Frontal cortex (tissue), 4 donors: ENCODE data around the gene SPINK9. TPM values are rescaled to one million over a fixed set of nuclear protein-coding genes. Genes with fewer than 3 reads are reported as not detected.
"Not testable (repeated sequence)": the region's sequence is repeated elsewhere in the genome, so short reads cannot be mapped to it uniquely, and the experiment has no call there.

Experiments used
- DNase-seq, 2 donors: peaks; one replicate each; pipeline ENCODE4 v3.0.0; 2012; ENCODE audit warnings: low spot score in 2 of 2
- FAIRE-seq: peaks from 2 replicates; lab custom pipeline; 2012; peaks lifted over from hg19 to GRCh38; lab: Jason Lieb, UNC
- total RNA-seq: library from RNA; depleted of rRNA; stranded (reverse); fragments of >200 nt; gene quantifications from one replicate; pipeline ENCODE4 v1.2.3, GENCODE V29; 2014
- donor health status: control.
- donor health status: control.
- donor health status: control.

The SPINK9 gene, protein sequence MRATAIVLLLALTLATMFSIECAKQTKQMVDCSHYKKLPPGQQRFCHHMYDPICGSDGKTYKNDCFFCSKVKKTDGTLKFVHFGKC
- not detected for total RNA-seq

DNA sequence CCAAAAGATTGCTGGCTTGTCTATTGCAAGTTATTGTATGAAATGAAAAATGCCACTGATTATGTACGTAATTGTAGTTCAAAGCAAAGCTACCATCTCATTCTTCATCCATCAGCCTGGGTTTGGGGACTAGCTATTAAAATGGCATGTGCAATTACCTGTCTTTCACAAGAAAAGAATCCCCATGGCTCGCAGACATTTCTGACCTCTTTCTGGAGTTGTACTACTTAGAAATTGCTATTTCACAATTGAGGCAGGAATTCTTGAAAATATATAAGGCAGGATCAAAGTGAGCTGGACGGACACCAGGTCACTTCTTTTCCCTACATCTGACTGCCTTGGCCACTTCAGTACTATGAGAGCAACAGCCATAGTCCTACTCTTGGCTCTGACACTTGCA, at the start of gene SPINK9:
Gene SPINK9, plus strand, starts transcription at position 301 of the 400 bp plus-strand sequence. Its CDS starts 55 bp downstream, at position 356.
- DNase-seq: no peak
- no peak for FAIRE-seq

DNA sequence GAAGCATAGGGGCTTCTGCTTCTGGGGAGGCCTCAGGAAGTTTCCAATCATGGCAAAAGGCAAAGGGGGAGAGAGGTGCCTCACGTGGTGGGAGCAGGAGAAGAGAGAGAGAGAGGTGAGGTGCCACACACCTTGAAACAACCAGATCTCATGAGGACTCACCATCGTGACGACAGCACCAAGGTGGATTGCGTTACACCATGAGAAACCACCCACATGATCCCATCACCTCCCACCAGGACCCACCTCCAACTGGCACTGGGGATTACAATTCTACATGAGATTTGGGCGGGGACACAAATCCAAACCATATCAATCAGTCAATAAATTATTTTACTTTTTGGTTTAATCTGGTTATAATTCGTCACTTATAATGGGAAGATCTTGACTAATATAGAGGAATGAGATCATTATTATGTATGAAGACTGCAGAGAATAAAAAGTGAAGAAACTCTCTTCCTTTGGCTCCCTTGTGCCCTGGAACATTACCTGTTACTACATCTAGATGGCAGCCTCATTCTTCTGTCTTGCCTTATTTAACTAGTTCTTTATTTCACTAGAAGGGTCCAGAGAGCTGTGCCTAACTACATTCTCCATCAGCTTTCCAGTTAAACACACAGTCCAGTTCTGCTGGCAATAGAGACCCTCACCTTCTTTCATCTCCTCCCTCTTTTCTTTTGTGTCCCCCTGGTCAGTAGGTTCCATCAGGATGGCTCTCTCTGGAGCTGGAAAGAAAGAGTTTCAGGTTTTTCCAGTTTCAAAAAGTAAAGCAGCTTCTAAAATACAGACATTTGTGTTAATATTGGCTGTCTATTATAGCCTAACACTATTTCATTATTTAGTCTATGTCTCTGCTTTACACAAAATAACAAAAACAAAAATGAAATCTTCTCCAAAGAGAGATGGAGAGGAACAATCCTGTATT, 44.8 kb upstream of the SPINK9 start:
- DNase-seq: peak in 1 of 2 donors; percentile 4
- peak; percentile 33 for FAIRE-seq

DNA sequence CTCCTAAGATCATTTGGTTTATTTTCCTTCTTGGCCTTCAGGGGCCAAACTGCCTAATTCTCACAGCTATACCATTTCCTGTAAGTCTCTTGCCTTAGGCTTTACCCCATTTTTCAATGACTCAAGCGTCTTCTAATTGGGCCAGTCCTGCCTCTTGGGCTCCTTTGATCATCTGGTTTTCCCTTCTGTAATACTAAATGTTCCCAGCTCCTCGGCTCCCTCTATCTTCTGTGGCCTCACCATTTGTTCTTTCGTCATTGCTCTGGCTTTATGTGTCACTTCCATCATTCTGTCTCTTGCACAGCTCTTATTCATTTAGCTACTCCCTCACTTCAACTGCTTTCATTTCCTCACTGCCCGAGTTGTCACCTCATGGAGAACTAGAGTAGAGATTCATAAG, 37.6 kb upstream of the SPINK9 start:
- FAIRE-seq (no peak), DNase-seq (no peak)

DNA sequence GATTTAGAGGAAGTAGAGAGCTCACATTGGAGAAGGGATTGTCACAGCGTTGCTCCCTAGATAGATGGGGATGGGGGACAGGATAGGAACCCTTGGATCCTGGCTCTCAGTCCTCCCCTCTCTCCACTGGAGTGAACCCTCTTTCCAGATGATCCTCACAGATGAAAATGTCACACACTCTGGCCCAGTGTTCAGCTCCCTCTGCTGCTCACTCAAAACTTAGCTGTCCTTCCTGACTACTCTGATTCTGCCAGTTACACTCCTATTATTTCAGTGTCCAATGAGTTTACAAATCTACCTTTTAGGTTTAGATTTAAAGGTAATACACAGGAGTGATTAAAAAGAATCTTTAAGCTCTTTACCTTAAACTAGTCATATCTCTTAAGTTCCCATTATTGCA, 28.9 kb upstream of the SPINK9 start:
- no peak for DNase-seq
- no peak for FAIRE-seq

DNA sequence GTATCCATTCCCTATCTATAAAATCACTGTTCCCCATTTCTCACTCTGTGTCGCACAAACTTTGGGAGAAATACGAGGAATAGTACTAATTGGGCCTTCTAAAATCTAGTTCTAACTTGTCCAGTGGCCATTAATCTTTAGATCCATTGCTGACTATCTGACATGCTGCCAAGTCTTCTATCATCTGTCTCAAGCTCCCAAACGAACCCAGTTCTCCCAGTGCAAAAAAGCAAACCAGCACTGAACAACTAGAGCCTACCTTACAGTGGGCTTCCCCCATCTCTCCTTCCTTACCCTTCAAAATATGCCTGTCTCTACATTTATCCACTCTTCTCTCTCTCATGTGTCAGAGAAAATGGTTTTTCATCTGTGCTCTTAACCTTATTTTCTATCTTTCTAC, 26.3 kb upstream of the SPINK9 start:
- DNase-seq: no peak
- FAIRE-seq: no peak

DNA sequence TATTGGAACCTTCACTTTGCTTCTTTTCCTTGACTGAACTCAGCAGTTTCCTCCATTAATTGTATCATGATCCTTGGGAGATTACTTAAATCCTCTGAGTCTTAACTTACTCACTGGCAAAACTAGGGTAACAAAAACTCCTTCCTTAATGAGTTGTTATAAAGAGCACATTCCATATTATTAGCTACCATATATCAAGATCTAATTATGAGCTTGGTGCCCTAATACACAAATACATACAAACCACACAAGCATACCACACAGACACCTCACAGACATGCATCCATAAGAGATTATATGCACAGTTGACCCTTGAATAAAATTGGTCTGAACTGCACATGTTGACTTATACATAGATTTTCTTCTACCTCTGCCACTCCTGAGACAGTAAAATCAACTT, 25.6 kb upstream of the SPINK9 start:
- FAIRE-seq (no peak), DNase-seq (no peak)

DNA sequence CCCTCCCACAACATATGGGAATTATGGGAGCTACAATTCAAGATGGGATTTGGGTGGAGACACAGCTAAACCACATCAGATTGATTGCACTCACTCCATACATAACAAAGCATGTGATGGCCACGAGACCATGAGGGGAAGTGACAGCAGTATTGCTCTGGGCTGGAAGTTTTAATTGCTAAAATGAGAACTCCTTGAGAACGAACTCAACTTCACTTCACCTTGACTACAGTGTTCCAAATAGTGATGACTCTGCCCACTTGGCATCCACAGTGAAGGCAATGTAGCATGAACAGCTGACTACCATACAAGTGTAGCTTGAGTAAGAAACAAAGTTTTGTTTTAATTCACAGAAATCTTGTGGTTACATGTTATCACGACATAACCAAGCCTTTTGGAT, 23.9 kb upstream of the SPINK9 start:
- no peak for FAIRE-seq
- no peak for DNase-seq

DNA sequence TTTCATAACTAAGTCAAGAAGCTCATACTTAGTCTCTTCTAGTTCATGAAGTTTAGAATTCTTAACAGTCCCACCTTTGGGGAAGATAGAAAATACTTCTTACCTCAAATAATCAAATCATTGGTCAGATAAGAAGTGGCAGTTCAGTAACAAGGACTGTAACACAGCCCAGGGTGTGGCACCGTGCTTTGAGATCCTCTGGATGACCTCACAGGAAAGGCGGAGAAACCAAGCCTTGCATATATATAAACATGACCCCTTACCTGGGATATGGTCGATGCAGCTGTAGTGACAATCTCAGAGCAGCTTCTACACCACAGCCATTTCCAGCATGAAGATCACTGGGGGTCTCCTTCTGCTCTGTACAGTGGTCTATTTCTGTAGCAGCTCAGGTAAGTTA, 23.2 kb upstream of the SPINK9 start, which contains the start of gene SPINK7:
Gene SPINK7, plus strand, starts transcription at position 271 of the 400 bp plus-strand sequence. Its CDS starts 61 bp downstream, at position 332.
- DNase-seq (no peak), FAIRE-seq (no peak)

DNA sequence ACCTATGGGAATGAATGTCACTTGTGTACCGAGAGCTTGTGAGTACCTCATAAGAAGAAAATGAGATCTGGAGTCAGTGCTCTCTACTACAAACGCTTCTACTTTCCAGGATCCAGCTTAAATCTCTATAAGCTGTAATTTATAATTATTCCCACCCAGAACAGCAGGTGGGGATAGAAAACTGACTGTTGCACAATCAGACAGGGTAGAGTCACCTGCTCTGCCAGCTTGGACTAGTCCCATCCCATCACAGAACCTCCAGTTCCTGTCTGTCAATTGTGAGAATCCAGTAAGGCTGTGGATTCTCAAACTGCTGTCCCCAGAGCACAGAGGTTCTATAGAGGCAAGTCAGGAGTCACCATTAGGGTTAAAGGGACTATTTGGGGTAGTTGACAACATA, 21.2 kb upstream of the SPINK9 start:
- no peak for FAIRE-seq
- no peak for DNase-seq

DNA sequence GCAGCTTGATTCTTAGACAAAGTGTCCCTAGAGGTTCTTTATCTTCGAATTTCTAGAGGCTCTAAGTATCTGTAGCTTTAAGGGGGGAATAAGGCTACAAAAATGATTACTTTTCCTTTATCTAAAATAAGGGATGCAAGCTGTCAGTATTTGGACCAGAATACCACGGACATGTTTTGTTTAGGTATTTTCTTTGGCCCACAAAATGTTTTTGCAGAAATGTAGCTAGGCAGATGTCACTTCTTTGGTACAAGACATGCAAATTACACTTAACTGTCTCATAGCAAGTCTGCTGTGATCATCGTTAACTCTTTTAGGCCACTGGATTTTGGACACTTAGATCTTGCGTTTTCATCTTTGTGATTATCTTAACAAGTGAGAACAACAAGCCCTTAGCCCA, 20.6 kb upstream of the SPINK9 start:
- FAIRE-seq: no peak

DNA sequence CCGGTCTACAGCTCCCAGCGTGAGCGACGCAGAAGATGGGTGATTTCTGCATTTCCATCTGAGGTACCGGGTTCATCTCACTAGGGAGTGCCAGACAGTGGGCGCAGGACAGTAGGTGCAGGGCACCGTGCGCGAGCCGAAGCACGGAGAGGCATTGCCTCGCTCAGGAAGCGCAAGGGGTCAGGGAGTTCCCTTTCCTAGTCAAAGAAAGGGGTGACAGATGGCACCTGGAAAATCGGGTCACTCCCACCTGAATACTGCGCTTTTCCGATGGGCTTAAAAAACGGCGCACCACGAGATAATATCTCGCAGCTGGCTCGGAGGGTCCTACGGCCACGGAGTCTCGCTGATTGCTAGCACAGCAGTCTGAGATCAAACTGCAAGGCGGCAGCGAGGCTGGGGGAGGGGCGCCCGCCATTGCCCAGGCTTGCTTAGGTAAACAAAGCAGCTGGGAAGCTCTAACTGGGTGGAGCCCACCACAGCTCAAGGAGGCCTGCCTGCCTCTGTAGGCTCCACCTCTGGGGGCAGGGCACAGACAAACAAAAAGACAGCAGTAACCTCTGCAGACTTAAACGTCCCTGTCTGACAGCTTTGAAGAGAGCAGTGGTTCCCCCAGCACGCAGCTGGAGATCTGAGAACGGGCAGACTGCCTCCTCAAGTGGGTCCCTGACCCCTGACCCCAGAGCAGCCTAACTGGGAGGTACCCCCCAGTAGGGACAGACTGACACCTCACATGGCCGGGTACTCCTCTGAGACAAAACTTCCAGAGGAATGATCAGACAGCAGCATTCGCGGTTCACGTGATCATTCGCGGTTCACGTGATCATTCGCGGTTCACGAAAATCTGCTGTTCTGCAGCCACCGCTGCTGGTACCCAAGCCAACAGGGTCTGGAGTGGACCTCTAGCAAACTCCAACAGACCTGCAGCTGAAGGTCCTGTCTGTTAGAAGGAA, 15.1 kb upstream of the SPINK9 start:
- not testable (repeated sequence) for DNase-seq, FAIRE-seq

More for the DNA sequence above, 20.6 kb upstream of the SPINK9 start:
- no peak for DNase-seq

DNA sequence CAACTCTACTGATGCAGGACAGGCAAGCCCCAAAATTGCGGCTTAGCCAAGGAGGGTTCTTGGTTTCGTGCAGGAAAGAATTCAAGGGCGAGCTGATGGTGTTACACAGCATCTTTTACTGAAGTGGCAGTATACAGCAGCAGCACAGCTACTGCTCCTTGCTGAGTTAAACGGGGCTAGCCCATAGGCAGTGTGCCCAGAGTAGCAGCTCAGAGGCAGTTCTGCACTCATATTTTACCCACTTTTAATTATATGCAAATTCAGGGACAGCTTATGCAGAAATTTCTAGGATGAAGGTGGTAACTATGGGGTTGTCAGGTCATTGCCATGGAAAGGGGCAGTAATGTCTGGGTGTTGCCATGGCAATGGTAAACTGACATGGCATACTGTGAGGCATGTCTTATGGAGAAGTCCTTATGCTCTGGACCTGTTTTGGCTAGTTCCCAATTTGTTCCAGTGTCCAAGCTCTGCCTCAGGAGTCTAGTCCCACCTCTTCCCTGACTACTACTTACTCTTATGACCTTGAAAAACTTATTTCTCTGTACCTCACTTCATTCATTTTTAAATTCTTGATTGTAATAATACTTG, 2.0 kb upstream of the SPINK9 start:
- DNase-seq (no peak), FAIRE-seq (no peak)

DNA sequence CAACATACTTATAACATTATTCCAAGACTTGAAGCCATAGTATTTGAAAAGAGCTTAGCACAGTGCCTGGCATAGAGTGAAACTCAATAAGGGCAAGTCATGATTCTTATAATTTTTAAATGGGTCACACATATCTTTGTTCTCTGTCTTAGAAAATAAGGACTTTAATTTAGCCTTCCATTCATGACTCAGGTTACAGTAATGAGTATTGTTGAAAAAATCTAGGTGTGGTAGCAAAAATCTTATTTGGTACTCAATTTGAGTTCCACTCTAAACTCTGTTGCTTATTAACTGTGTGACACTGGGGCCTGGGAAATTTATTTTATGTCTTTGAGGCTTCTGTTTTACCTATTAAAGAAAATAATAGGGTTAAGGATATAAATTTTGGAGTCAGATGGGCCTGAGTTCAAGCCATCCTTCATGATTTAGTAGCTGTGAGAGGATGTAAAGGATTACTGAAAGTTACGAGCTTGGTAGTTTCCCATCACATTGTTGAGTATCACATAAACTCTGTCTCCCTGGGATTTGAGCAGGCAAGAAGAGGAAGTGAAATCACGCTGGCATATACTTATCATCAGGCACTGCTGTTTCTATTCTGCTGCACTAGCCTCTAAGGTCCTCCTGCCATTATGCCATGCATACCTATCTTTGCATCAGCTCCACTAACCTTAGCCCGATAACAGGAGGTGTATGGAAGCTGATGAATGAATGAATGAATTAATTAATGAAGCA, 1.5 kb downstream of the SPINK9 start:
- FAIRE-seq: no peak
- DNase-seq: no peak

DNA sequence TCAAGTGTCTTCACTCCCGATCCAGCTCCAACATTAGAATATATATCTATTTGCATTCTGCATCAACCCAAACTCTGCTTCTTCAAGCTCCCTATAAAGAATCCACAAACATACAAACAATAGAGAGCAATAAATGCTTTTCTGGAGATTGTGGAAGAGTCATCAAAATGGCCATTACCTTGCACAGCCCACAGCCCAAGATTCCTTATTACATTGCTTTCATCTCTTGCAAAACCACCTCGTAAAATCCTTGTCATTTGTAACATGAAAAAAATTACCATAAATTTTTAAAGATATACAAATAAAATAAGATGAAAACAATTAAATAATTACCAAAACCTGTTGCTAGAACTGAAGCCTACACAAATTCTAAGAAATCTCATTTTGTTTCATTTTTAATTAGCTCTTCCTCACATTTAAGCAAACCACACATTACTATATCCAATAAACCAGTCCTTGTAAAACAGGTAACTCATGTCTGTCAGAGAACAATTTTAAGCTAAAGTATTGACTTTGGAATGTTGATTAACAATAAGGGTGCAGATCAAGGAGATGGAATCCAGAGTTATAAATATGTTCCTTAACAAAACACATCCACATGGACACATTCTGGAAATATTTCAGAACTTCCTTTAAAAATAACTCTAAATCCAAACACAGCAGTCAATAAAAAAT, 7.1 kb downstream of the SPINK9 start:
- FAIRE-seq (no peak), DNase-seq (no peak)

DNA sequence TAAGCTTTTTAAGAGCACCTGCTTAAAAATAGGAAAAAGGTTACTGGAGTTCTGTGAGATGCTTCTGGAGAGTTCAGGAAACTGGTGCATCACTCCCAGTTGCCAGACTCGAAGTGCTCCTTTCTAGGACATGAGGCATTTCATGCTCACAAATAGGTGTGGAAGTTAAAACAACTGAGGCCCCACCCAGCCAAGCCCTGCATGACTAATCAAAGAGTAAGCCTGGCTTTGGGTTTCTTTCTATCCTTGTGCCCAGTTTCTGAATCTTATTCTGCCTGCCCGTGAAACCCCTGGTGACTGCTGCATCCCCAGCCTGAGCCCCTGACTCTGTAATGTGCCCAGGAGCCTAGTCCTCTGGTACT, 7.7 kb downstream of the SPINK9 start:
- no peak for FAIRE-seq
- DNase-seq: no peak

DNA sequence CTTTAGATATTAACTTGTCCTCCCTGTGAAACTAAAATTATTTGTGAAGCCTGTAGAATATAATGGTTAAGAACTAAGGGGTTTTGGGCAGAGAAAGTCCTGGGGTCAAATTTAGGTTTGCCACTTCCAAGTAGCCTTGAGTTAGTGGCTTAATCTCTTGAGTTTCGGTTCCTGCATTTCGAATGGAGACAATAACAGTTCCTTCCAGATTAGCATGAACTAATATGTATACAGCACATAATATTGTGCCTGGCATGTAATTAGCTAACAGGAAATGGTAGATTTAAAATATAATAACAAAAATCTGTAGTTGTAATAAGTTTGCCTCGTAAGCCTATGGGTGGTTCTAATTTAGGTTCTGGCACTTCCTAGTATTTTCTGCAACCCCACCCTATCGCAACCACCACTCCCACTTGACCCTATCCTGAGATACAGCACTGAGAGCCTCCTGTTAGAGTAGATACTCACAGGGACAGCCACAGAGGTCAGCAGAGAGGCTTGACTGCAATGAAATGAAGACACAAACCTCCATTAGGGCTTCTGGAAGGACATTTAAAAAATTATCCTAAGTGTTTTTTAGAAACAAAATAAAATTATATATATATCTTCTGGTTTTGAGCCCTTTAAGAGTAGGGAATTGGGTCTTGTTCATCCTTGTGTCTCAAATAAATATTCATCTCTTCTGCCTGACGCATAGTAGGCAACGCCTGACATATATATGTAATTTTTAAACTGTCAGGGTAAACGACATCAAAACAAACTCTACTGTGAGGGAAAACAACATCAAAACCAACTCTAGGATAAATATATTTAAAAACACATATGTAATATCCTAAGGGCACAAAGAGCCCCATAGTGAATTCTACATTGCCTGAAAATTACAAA, 8.5 kb downstream of the SPINK9 start:
- no peak for DNase-seq
- FAIRE-seq: no peak

DNA sequence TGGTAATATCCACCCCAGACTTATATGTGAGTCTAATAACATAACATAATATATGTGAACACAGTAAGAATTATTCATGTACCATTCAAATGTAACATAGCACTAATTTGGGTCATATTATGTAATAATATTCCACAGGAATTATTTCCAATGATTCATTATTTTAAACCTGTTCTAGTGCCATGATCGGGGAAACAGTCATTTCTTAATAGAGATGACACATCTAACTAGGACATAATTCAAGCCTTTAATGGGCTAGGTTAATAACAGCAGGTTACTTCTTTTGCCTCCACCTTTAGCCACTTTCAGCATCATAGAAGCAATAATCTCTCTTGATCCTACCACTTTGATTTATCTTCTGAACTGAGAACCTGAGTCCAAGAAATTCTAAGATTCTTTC, 12.3 kb downstream of the SPINK9 start:
- FAIRE-seq (no peak), DNase-seq (no peak)

DNA sequence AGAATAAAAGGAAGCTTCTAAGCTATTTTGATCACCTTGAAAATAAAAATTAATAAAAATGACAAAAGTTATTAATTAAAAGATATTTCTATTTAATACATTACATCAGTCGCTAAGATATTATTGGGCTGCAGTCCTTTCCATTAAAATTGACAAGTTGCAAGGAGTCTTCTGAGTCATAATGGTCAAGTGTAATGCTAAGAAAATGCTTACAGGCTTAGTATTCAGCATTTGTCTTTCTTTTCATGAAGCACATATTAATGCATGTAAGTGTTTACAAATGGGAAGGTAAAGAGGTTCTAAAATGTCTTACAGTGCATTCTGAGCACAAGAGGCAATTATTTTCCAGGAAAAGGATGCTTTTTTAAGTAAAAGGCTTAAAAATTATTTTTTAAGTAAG, 17.3 kb downstream of the SPINK9 start:
- FAIRE-seq: no peak

More for the DNA sequence above, 17.3 kb downstream of the SPINK9 start:
- no peak for DNase-seq
